Measurements from ENCODE around the gene F12. TPM values are rescaled to one million over a fixed set of nuclear protein-coding genes. Genes with fewer than 3 reads are reported as not detected.

Gene F12
- total and polyA plus RNA-seq, 2 of the 8 experiments (the other 6 are each of a cell fraction or from before 2014, with no cell fraction given): 6.5 to 7.8 TPM

GRCh38 chr5:177385720-177386119 is 23.6 kb downstream of the F12 start:
- ChIA-PET CTCF (ENCODE audit: partially characterized antibody) (interaction anchor here (0.6 to 18.7 kb wide), 9 partner anchors 13 to 76 kb away, joined by 3 to 430 read pairs (median 3); partner anchors contain the start of genes GRK6 and PRR7), POLR2A (ENCODE audit: partially characterized antibody) (interaction anchor here (0.6 to 6.0 kb wide), 5 partner anchors 10 to 69 kb away, joined by 3 to 49 read pairs (median 3); partner anchors contain the start of gene PRR7)
- Histone ChIP-seq H2AK5ac (ENCODE audit: low read depth, low read length) (no peak overlapping the region), H4K91ac (replicated peaks; ENCODE audit: insufficient read length, low read length) (no peak overlapping the region), H3K18ac (ENCODE audit: extremely low read depth, low read length) (no peak overlapping the region), H2AFZ (ENCODE audit: low read length) (no peak overlapping the region), H4K8ac (ENCODE audit: extremely low read depth, insufficient read depth, low read length) (no peak overlapping the region), H2BK12ac (ENCODE audit: low read depth, low read length) (no peak overlapping the region), H3K27ac (ENCODE audit: low read depth, low read length) (no peak overlapping the region), H3K9me3 (ENCODE audit: insufficient read depth in 2 of 2, low read depth in 1 of 2, low read length in 1 of 2) (no peaks in the 10 kb centered on the region), H4K5ac (ENCODE audit: insufficient read length, low read depth, low read length) (no peak overlapping the region), H3K79me1 (ENCODE audit: low read depth, low read length) (no peaks in the 10 kb centered on the region), H3K27me3 (replicated peaks in 1 of 4; ENCODE audit: control insufficient read depth in 3 of 4, extremely low read depth in 1 of 4, insufficient read depth in 3 of 4, low read length in 3 of 4) (peaks cover 0 to 19% (median 9%) of the 10 kb centered on the region in 4 experiments; a peak in 6 of 7 replicates), H4K20me1 (replicated peaks in 1 of 2; ENCODE audit: control insufficient read depth in 1 of 2, insufficient read depth in 2 of 2, low read length in 2 of 2) (no peaks in the 10 kb centered on the region), H3K4me3 (ENCODE audit: extremely low read depth in 1 of 4, insufficient read depth in 2 of 4, low read depth in 3 of 4, low read length in 4 of 4) (no peak overlapping the region), H3K79me2 (ENCODE audit: control insufficient read depth in 1 of 2, insufficient read depth in 2 of 2, low read length in 2 of 2) (no peaks in the 10 kb centered on the region), H3K23me2 (ENCODE audit: low read depth, low read length) (no peaks in the 10 kb centered on the region), H3K4me2 (ENCODE audit: insufficient read depth in 1 of 2, low read depth in 2 of 2, low read length in 2 of 2) (no peak overlapping the region), H3K56ac (replicated peaks; ENCODE audit: insufficient read length, low read depth, low read length) (no peak overlapping the region), H2BK20ac (ENCODE audit: low read length) (no peak overlapping the region), H3K23ac (ENCODE audit: insufficient read length) (no peak overlapping the region), H2BK120ac (replicated peaks; ENCODE audit: low read depth, low read length) (no peak overlapping the region), H3K36me3 (ENCODE audit: control insufficient read depth in 2 of 4, insufficient read depth in 4 of 4, low read length in 3 of 4) (no peaks in the 10 kb centered on the region), H3K9ac (replicated peaks in 1 of 4; ENCODE audit: extremely low read depth in 1 of 4, low read depth in 3 of 4, low read length in 3 of 4) (no peak overlapping the region), H2BK15ac (ENCODE audit: low read length) (no peak overlapping the region), H3K4ac (replicated peaks; ENCODE audit: insufficient read length, low read depth, low read length) (no peak overlapping the region), H3K14ac (ENCODE audit: insufficient read length) (no peak overlapping the region), H3K4me1 (replicated peaks in 1 of 4; ENCODE audit: control insufficient read depth in 3 of 4, insufficient read depth in 4 of 4, low read length in 3 of 4) (peaks cover 0 to 7% (median 3%) of the 10 kb centered on the region in 4 experiments; a peak in 5 of 7 replicates), H2BK5ac (ENCODE audit: low read depth, low read length) (no peak overlapping the region)
- FAIRE-seq (no peak), DNase-seq (ENCODE audit: low read depth in 1 of 2, low spot score in 2 of 2) (no peak)
- 93% methylated on average over 3 of the region's 11 CpGs; no CpG with 5 or more reads in 1 of the 2 experiments for WGBS, 2 experiments (ENCODE audit: extremely low coverage in 1 of 2, insufficient coverage in 1 of 2, insufficient read length in 1 of 2, insufficient replicate concordance in 2 of 2, low coverage in 1 of 2, low lambda C conversion rate in 2 of 2, missing lambda C conversion rate in 1 of 2)
